Psoas muscle (tissue), 8 donors: ENCODE data around the gene MARCHF10. TPM values are rescaled to one million over a fixed set of nuclear protein-coding genes. Genes with fewer than 3 reads are reported as not detected.

Experiments
- ATAC-seq, 4 donors: fragments of 200-7000 bp; cut with Tn5 transposase; one replicate each; pipeline ENCODE4 v1.9.1; 2020; ENCODE audit warnings: moderate library complexity in 3 of 4, mild to moderate bottlenecking in 2 of 4
- DNase-seq, 2 donors: peaks; one replicate each; pipeline ENCODE4 v3.0.0-alpha.2; 2020
- H3K27ac ChIP-seq: fragments of 200-600 bp; one replicate; pipeline ENCODE4 v1.8.0; 2022
- H3K27me3 ChIP-seq, 3 donors: fragments of 200-600 bp in 1 of 3; one replicate each; pipeline versions ENCODE4 v1.6.1 to v1.8.0; 2013 to 2022; ENCODE audit warnings: low read length in 2 of 3, mild to moderate bottlenecking in 2 of 3, moderate library complexity in 1 of 3; ENCODE audit not compliant: insufficient read depth in 3 of 3
- H3K36me3 ChIP-seq, 2 donors: fragments of 200-600 bp in 1 of 2; one replicate each; pipeline versions ENCODE4 v1.6.1 to v1.8.0; 2013 to 2022; ENCODE audit warnings: low read depth in 1 of 2, mild to moderate bottlenecking in 1 of 2, moderate library complexity in 1 of 2; ENCODE audit not compliant: insufficient read depth in 1 of 2
- H3K4me1 ChIP-seq: fragments of 200-600 bp; one replicate; pipeline ENCODE4 v1.8.0; 2022
- H3K4me3 ChIP-seq: fragments of 200-600 bp; one replicate; pipeline ENCODE4 v1.8.0; 2022; ENCODE audit warnings: mild to moderate bottlenecking
- H3K9me3 ChIP-seq: fragments of 200-600 bp; one replicate; pipeline ENCODE4 v1.8.0; 2022
- WGBS, 3 donors: extraction: QIAGEN DNeasy Blood & Tissue Kit; methylation state at CpG; one replicate each; pipeline versions ENCODE4 v1.1.6 to v1.1.7; 2013; 5-methylcytosine and 5-hydroxymethylcytosine counted together
- intact Hi-C, 2 donors: fragments of 100-400 bp; cut with DNase I; formaldehyde crosslinking; loops; one replicate each; pipeline versions ENCODE4 v1.11.0 to v1.14.2; 2022
- polyA plus RNA-seq, 3 donors: library from polyadenylated mRNA; stranded (reverse); fragments of 200-250 nt; gene quantifications; one replicate each; pipeline ENCODE4 v1.2.3, GENCODE V29; 2013
- total RNA-seq, 4 donors: library from RNA; stranded (reverse); fragmentation: NEBNext Ultra II Directional in 2 of 4; extraction: Animal tissue kit (Norgen Biotek cat#: 25700) in 2 of 4; gene quantifications; one replicate each; pipeline versions ENCODE4 v1.2.1 to v1.2.4, GENCODE V29; 2021 to 2023
- TF ChIP-seq, protein P1 (sequence below): fragments of 200-600 bp; IDR thresholded peaks from one replicate; pipeline ENCODE4 v1.8.0; 2022; ENCODE audit warnings: antibody characterized with exemption
- donor health status: healthy with polysubstance abuse.
- donor health status: DM: no; HTN: no; CAD: no; lungs with moderate emphysema.
- donor health status: Bipolar disorder and iron deficiency.
- donor health status: healthy.
- donor health status: DM: yes; HTN: yes; CAD: no.
- donor health status: DM: no; HTN: no; CAD: no.
- donor health status: DM: no; HTN: no; CAD: no.
- donor health status: DM: yes; HTN: yes; CAD: no.

The MARCHF10 gene
- total and polyA plus RNA-seq, 7 donors, result 0.01 TPM; not detected in 6

DNA sequence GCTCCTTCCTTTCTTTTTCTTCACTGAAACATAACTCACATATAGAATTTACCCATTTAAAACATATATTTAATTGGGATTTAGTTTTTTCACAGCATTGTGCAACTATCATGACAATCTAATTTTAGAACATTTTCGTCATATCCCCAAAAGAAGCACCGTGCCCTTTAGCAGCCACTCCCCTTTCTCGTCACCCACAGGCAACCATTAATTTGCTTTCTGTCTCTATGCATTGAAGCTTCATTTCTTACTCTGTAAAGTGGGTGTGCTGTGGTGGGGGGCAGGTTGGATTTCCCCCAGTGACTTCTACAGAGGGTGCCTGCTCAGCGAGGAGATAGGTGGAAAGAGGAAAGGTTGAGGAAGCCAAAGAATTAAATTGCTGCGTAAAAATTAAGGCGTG, 144.8 kb downstream of the MARCHF10 start:
- WGBS, 3 donors, result 75 to 85% (median 77%) methylated on average over 6 of the region's 6 CpGs
- intact Hi-C loops, result no loop called here

DNA sequence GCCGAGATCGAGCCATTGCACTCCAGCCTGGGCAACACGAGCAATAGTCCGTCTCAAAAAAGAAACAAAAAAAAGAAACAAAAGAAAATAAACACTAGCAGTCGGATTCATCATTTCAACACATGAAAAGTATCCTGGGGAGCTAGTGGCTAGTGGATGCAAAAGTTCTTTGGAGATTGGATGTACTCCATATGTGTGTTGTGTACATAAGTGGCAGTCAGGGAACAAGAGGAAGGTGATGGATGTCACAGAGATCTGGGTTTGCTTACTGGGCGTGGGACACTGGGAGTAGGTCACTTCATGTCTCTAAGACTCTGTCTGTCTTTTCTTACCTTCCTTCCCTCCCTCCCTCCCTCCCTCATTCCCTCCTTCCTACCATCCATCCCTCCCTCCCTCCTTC, 145.3 kb downstream of the MARCHF10 start:
- TF ChIP-seq, protein P1, sequence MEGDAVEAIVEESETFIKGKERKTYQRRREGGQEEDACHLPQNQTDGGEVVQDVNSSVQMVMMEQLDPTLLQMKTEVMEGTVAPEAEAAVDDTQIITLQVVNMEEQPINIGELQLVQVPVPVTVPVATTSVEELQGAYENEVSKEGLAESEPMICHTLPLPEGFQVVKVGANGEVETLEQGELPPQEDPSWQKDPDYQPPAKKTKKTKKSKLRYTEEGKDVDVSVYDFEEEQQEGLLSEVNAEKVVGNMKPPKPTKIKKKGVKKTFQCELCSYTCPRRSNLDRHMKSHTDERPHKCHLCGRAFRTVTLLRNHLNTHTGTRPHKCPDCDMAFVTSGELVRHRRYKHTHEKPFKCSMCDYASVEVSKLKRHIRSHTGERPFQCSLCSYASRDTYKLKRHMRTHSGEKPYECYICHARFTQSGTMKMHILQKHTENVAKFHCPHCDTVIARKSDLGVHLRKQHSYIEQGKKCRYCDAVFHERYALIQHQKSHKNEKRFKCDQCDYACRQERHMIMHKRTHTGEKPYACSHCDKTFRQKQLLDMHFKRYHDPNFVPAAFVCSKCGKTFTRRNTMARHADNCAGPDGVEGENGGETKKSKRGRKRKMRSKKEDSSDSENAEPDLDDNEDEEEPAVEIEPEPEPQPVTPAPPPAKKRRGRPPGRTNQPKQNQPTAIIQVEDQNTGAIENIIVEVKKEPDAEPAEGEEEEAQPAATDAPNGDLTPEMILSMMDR, result no peak
- ATAC-seq (no peak), DNase-seq (no peak)
- intact Hi-C loops, result no loop called here
- no peaks in the 10 kb centered on the region for H3K4me1 ChIP-seq
- H3K27ac ChIP-seq, result no peak overlapping the region
- H3K9me3 ChIP-seq, result peaks cover 8% of the 10 kb centered on the region
- no peak overlapping the region for H3K4me3 ChIP-seq
- 89 to 95% (median 93%) methylated on average over 6 of the region's 6 CpGs for WGBS, 3 donors
- H3K27me3 ChIP-seq, result peaks cover 0 to 4% (median 0%) of the 10 kb centered on the region in 3 donors
- no peaks in the 10 kb centered on the region for H3K36me3 ChIP-seq

More for the DNA sequence above, 144.8 kb downstream of the MARCHF10 start:
- Histone ChIP-seq H3K27me3 (peaks cover 0 to 4% (median 0%) of the 10 kb centered on the region in 3 donors), H3K27ac (no peak overlapping the region), H3K4me1 (no peaks in the 10 kb centered on the region), H3K36me3 (no peaks in the 10 kb centered on the region), H3K9me3 (peaks cover 8% of the 10 kb centered on the region), H3K4me3 (no peak overlapping the region)
- ATAC-seq, result no peak
- TF ChIP-seq, protein P1, result no peak
- DNase-seq, result no peak

DNA sequence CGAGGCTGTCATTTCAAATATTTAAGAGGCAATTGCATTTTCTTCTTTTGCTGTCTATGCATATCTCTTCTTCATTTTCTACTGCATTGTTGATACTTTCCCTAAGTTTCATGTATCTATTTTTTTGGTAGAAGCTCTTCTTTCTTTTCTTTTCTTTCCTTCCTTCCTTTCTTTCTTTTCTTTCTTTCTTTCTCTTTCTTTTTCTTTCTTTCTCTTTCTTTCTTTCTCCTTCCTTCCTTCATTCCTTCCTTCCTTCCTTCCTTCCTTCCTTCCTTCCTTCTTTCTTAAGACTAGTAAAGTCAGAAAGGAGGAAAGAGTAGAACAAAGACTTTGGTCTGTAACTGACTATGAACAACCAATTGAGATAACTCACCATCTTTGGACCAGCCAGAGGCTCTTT, 146.8 kb downstream of the MARCHF10 start:
- intact Hi-C loops, result no loop called here
- H3K27me3 ChIP-seq, result peaks cover 0 to 4% (median 0%) of the 10 kb centered on the region in 3 donors
- no peak overlapping the region for H3K4me3 ChIP-seq
- H3K4me1 ChIP-seq, result no peaks in the 10 kb centered on the region
- no peaks in the 10 kb centered on the region for H3K36me3 ChIP-seq
- ATAC-seq, result no peak
- H3K27ac ChIP-seq, result no peak overlapping the region
- TF ChIP-seq, protein P1, result no peak
- WGBS, 3 donors, result 100% methylated on average over 1 of the region's 1 CpG
- DNase-seq, result no peak
- H3K9me3 ChIP-seq, result peaks cover 8% of the 10 kb centered on the region

DNA sequence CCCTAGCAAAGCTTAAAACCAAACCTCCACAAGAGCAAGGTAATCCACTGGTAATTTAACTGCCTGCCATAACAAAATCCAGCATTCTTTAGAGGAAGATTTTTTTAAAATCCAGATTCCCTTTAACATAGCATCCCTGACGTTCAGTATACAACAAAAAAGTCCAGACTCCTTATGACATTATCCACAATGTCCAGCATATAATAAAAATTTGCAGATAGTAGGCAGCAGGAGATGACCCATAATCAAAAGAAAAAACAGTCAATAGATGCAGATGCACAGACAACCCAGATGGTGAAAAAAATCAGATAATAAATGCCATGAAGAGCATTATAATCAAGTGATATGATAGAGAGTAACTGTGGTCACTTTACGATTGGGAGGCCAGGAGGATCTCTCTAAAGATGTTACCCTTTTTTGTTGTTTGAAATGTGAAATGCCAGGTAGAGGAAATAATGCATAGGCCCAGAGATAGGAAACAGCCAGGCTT, 147.4 kb downstream of the MARCHF10 start:
- 95 to 97% (median 95%) methylated on average over 2 of the region's 2 CpGs for WGBS, 3 donors
- Histone ChIP-seq H3K4me3 (no peak overlapping the region), H3K27me3 (peaks cover 0 to 2% (median 0%) of the 10 kb centered on the region in 3 donors), H3K27ac (no peak overlapping the region), H3K4me1 (no peaks in the 10 kb centered on the region), H3K36me3 (no peaks in the 10 kb centered on the region), H3K9me3 (peaks cover 8% of the 10 kb centered on the region)
- ATAC-seq (no peak), DNase-seq (no peak)
- intact Hi-C loops, result no loop called here
- TF ChIP-seq, protein P1, result no peak
